Endothelial cell of umbilical vein (primary cell): ENCODE measurements around the gene ACYP2. TPM values are rescaled to one million over a fixed set of nuclear protein-coding genes. Genes with fewer than 3 reads are reported as not detected.

Experiments used
- BruUV-seq: library from RNA; stranded (reverse); fragments of 400-500 nt; replicated peaks from 2 replicates; lab custom pipeline; 2021; lab: Mats Ljungman, UMichigan
- CTCF ChIA-PET: fragments of 300-600, 350-600 bp; sonication (Branson Sonifier 250); formaldehyde crosslinking; loops from one replicate; lab custom pipeline; 2021; ENCODE audit warnings: antibody characterized with exemption, inconsistent platforms; lab: Charles Lee
- POLR2A ChIA-PET: fragments of 300-600, 350-600 bp; sonication (Branson Sonifier 250); formaldehyde crosslinking; loops from one replicate; lab custom pipeline; 2021; ENCODE audit warnings: antibody characterized with exemption, inconsistent platforms; lab: Charles Lee
- DNase-seq: peaks from one replicate; pipeline ENCODE4 v3.0.0-alpha.2; 2011; ENCODE audit warnings: low read depth, low spot score
- FAIRE-seq: peaks from 2 replicates; lab custom pipeline; 2011; peaks lifted over from hg19 to GRCh38; lab: Jason Lieb, UNC
- H2AFZ ChIP-seq: 2 replicates; pipeline ENCODE4 v1.6.0; 2012; ENCODE audit warnings: low read depth, low read length, control low read depth, inconsistent platforms
- H3K27ac ChIP-seq: 2 replicates; pipeline ENCODE4 v1.5.1; 2011; ENCODE audit warnings: low read depth, mild to moderate bottlenecking, control low read depth, low read length, moderate library complexity; ENCODE audit not compliant: insufficient read depth
- H3K27me3 ChIP-seq, 2 experiments: 2 replicates each; pipeline versions ENCODE4 v1.6.0 to v1.6.1; 2011; ENCODE audit warnings: low read length in 2 of 2, mixed read lengths in 1 of 2; ENCODE audit not compliant: control insufficient read depth in 2 of 2, insufficient read depth in 2 of 2
- H3K36me3 ChIP-seq, 2 experiments: 2 replicates in 1 of 2; 3 replicates in 1 of 2; pipeline ENCODE4 v1.5.1; 2011; ENCODE audit warnings: low read length in 2 of 2, mild to moderate bottlenecking in 1 of 2, moderate library complexity in 1 of 2; ENCODE audit not compliant: control insufficient read depth in 2 of 2, insufficient read depth in 2 of 2; ENCODE audit errors: extremely low read depth in 1 of 2
- H3K4me1 ChIP-seq: 3 replicates; pipeline ENCODE4 v1.5.1; 2011; ENCODE audit warnings: mild to moderate bottlenecking, low read length; ENCODE audit not compliant: control insufficient read depth, insufficient read depth; ENCODE audit errors: extremely low read depth
- H3K4me2 ChIP-seq: 2 replicates; pipeline ENCODE4 v1.6.1; 2011; ENCODE audit warnings: low read length, control low read depth, mixed read lengths; ENCODE audit not compliant: insufficient read depth
- H3K4me3 ChIP-seq, 3 experiments: fragments of 200-600 bp in 1 of 3; sonication (generic), shearing (Covaris generic) in 1 of 3; replicated peaks in 1 of 3; 2 replicates each; pipeline ENCODE4 v1.5.1; 2011 to 2016; ENCODE audit warnings: control low read depth in 3 of 3, low read length in 3 of 3, mild to moderate bottlenecking in 2 of 3, inconsistent platforms in 1 of 3, low read depth in 1 of 3, moderate library complexity in 1 of 3; ENCODE audit not compliant: insufficient read depth in 1 of 3
- H3K79me2 ChIP-seq: 2 replicates; pipeline ENCODE4 v1.6.0; 2012; ENCODE audit warnings: low read length, inconsistent platforms; ENCODE audit not compliant: control insufficient read depth, insufficient read depth
- H3K9ac ChIP-seq: replicated peaks from 2 replicates; pipeline ENCODE3; 2011; ENCODE audit warnings: low read length, control low read depth; ENCODE audit not compliant: insufficient read depth; ENCODE audit errors: extremely low read depth
- H3K9me1 ChIP-seq: replicated peaks from 3 replicates; pipeline ENCODE4 v1.6.0; 2011; ENCODE audit warnings: mild to moderate bottlenecking, low read length; ENCODE audit not compliant: control insufficient read depth, insufficient read depth; ENCODE audit errors: extremely low read depth
- H3K9me3 ChIP-seq: replicated peaks from 2 replicates; pipeline ENCODE4 v1.5.1; 2012; ENCODE audit warnings: low read length, inconsistent platforms; ENCODE audit not compliant: control insufficient read depth, insufficient read depth
- H4K20me1 ChIP-seq: replicated peaks from 2 replicates; pipeline ENCODE3; 2011; ENCODE audit warnings: mild to moderate bottlenecking, low read length; ENCODE audit not compliant: control insufficient read depth, insufficient read depth; ENCODE audit errors: extremely low read depth
- EZH2 ChIP-seq: IDR thresholded peaks from 2 replicates; pipeline ENCODE4 v1.6.1; 2012; ENCODE audit warnings: borderline replicate concordance, low read depth, mild to moderate bottlenecking, moderate library complexity, low read length, inconsistent platforms; ENCODE audit not compliant: severe bottlenecking
- FOS ChIP-seq: IDR thresholded peaks from 2 replicates; pipeline ENCODE4 v1.6.1; 2011; ENCODE audit warnings: mild to moderate bottlenecking, low read length, moderate library complexity, borderline replicate concordance; ENCODE audit not compliant: insufficient read depth
- GATA2 ChIP-seq: IDR thresholded peaks from 2 replicates; pipeline ENCODE4 v1.7.0; 2011; ENCODE audit warnings: low read depth, mild to moderate bottlenecking, moderate library complexity, mixed read lengths, low read length; ENCODE audit not compliant: insufficient read length, insufficient read depth
- JUN ChIP-seq: IDR thresholded peaks from 2 replicates; pipeline ENCODE4 v1.6.1; 2011; ENCODE audit warnings: borderline replicate concordance, low read depth; ENCODE audit not compliant: insufficient read length, insufficient read depth
- MYC ChIP-seq: IDR thresholded peaks from one replicate; pipeline ENCODE4 v1.6.1; 2011; ENCODE audit warnings: mild to moderate bottlenecking, low read depth, low read length
- POLR2A ChIP-seq: IDR thresholded peaks from 2 replicates; pipeline ENCODE4 v1.6.1; 2012; ENCODE audit warnings: low read depth, mild to moderate bottlenecking, control low read depth, low read length
- POLR2AphosphoS5 ChIP-seq: IDR thresholded peaks from 2 replicates; pipeline ENCODE4 v1.6.1; 2012; ENCODE audit warnings: low read depth, mild to moderate bottlenecking, control low read depth, low read length, moderate library complexity; ENCODE audit not compliant: insufficient read depth
- dilution Hi-C: fragments of 300-500 bp; cut with MboI; formaldehyde crosslinking; loops from one replicate; pipeline ENCODE4 v1.15.0; 2019; ENCODE audit warnings: low sequenced_read_pairs; ENCODE audit not compliant: extremely low pct_ligation_motif_present
- intact Hi-C: fragments of 100-400 bp; cut with micrococcal nuclease; formaldehyde crosslinking; loops from one replicate; pipeline ENCODE4 v1.10.0; 2022
- polyA plus RNA-seq, 4 experiments: library from polyadenylated mRNA; depleted of rRNA in 3 of 4; stranded (reverse) in 3 of 4; unstranded in 1 of 4; fragments of >200 nt; gene quantifications; 2 replicates each; pipeline versions ENCODE4 v1.2.1 to v1.2.3, GENCODE V29; 2011 to 2012; ENCODE audit warnings: missing spikeins in 1 of 4
- total RNA-seq: library from RNA; stranded (reverse); gene quantifications from 2 replicates; pipeline ENCODE4 v1.2.3, GENCODE V29; 2021
- TF ChIP-seq, protein P1 (sequence below), 2 donors: IDR thresholded peaks; 1 replicate in 1 of 2; 2 replicates in 1 of 2; pipeline ENCODE4 v1.5.1; 2011; ENCODE audit warnings: low read length in 2 of 2, mild to moderate bottlenecking in 2 of 2, moderate library complexity in 2 of 2, control low read depth in 1 of 2, inconsistent platforms in 1 of 2, low read depth in 1 of 2; ENCODE audit not compliant: insufficient read depth in 1 of 2; ENCODE audit errors: extremely low read depth in 1 of 2
- TF ChIP-seq, protein P2 (sequence below): IDR thresholded peaks from 2 replicates; pipeline ENCODE4 v1.6.1; 2011; ENCODE audit not compliant: insufficient read depth, insufficient read length

The ACYP2 gene
- total and polyA plus RNA-seq, 2 donors (not counting 3 experiments of a cell fraction or from before 2014, with no cell fraction given), result 3.9 to 7.9 TPM

DNA sequence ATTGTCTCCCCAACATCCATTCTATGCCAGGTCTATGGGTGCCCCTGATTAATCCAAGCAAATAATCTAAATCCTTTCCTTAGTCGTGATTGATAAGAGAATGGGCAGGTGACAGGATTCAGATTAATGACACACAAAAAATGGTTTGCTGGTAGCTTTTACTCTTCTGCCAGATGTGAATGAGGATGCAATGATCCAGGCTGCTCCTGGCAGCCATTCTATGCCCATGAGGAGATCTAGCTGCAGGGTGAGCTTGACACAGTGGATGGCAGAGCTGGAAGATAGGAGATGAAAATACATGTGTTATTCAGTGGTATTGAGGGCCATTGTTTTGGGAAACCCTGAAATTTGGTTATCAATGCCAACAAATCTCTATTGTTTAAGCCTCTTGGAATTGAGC, 69.7 kb downstream of the ACYP2 start:
- Histone ChIP-seq H4K20me1 (no peaks in the 10 kb centered on the region), H3K27ac (no peak overlapping the region), H3K4me2 (no peak overlapping the region), H3K4me3 (no peak overlapping the region), H3K27me3 (no peaks in the 10 kb centered on the region), H3K79me2 (no peaks in the 10 kb centered on the region), H3K9me1 (no peaks in the 10 kb centered on the region), H3K9ac (no peak overlapping the region), H2AFZ (no peak overlapping the region), H3K4me1 (no peaks in the 10 kb centered on the region), H3K9me3 (no peaks in the 10 kb centered on the region), H3K36me3 (no peaks in the 10 kb centered on the region)
- no peak for TF ChIP-seq POLR2A
- TF ChIP-seq, protein P1, sequence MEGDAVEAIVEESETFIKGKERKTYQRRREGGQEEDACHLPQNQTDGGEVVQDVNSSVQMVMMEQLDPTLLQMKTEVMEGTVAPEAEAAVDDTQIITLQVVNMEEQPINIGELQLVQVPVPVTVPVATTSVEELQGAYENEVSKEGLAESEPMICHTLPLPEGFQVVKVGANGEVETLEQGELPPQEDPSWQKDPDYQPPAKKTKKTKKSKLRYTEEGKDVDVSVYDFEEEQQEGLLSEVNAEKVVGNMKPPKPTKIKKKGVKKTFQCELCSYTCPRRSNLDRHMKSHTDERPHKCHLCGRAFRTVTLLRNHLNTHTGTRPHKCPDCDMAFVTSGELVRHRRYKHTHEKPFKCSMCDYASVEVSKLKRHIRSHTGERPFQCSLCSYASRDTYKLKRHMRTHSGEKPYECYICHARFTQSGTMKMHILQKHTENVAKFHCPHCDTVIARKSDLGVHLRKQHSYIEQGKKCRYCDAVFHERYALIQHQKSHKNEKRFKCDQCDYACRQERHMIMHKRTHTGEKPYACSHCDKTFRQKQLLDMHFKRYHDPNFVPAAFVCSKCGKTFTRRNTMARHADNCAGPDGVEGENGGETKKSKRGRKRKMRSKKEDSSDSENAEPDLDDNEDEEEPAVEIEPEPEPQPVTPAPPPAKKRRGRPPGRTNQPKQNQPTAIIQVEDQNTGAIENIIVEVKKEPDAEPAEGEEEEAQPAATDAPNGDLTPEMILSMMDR (IDR thresholded peaks at IDR 0.05; ENCODE audit: extremely low read depth in 1 of 2, insufficient read depth in 1 of 2, low read depth in 1 of 2, low read length in 2 of 2), result no peak
- no peak for TF ChIP-seq MYC
- no peak for TF ChIP-seq POLR2AphosphoS5
- no peak for TF ChIP-seq FOS
- TF ChIP-seq GATA2, result no peak
- no peak for TF ChIP-seq JUN
- FAIRE-seq (no peak), DNase-seq (no peak)
- intact Hi-C loops, result no loop called here
- POLR2A ChIA-PET, result no interaction called here
- CTCF ChIA-PET, result interaction anchor here (1.0 to 2.4 kb wide), 4 partner anchors 19 to 33 kb away, joined by 3 to 6 read pairs (median 3); no protein-coding TSS in a partner anchor
- dilution Hi-C loops, result no loop called here
- BruUV-seq, result no TSS peak

DNA sequence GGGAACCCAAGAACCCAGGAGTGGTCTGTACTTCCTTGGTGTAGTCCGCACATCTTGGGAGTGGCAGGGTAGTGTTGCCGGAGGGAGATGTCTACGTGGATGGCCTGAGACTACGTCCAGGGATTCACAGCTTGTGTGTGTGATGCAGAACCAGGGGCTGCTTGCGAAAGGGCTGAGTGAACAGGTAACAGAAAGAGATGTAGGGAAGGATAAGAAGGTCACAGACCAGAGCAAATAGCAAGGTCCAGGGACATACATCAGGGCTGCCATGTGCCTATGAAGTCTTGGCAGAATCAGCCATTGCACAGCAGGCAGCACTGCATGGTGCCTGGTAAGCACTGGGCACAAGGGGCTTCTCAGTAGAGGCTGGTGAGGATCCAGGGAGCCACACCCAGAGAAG, 71.9 kb downstream of the ACYP2 start:
- no peak overlapping the region for H3K4me3 ChIP-seq
- no peaks in the 10 kb centered on the region for H3K36me3 ChIP-seq
- dilution Hi-C loops, result no loop called here
- no peak overlapping the region for H3K27ac ChIP-seq
- H3K9me3 ChIP-seq, result no peaks in the 10 kb centered on the region
- no peak overlapping the region for H2AFZ ChIP-seq
- no peaks in the 10 kb centered on the region for H4K20me1 ChIP-seq
- CTCF ChIA-PET, result interaction anchor here (0.6 to 2.4 kb wide), 2 partner anchors 19 to 46 kb away, joined by 3 to 6 read pairs; no protein-coding TSS in a partner anchor
- POLR2A ChIA-PET, result no interaction called here
- intact Hi-C loops, result no loop called here
- no peaks in the 10 kb centered on the region for H3K79me2 ChIP-seq
- H3K9ac ChIP-seq, result no peak overlapping the region
- FAIRE-seq, result no peak
- no peaks in the 10 kb centered on the region for H3K27me3 ChIP-seq
- TF ChIP-seq MYC, result no peak
- TF ChIP-seq, protein P1 (IDR thresholded peaks at IDR 0.05; ENCODE audit: extremely low read depth in 1 of 2, insufficient read depth in 1 of 2, low read depth in 1 of 2, low read length in 2 of 2), result no peak
- TF ChIP-seq EZH2, result no peak
- TF ChIP-seq POLR2A, result no peak
- no peak for TF ChIP-seq JUN
- TF ChIP-seq GATA2, result no peak
- TF ChIP-seq FOS, result no peak
- no peak for TF ChIP-seq POLR2AphosphoS5
- TF ChIP-seq, protein P2, sequence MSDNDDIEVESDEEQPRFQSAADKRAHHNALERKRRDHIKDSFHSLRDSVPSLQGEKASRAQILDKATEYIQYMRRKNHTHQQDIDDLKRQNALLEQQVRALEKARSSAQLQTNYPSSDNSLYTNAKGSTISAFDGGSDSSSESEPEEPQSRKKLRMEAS, result no peak
- no TSS peak for BruUV-seq
- no peaks in the 10 kb centered on the region for H3K4me1 ChIP-seq
- no peak overlapping the region for H3K4me2 ChIP-seq
- DNase-seq, result no peak
- H3K9me1 ChIP-seq, result no peaks in the 10 kb centered on the region
